NCI-H128 (cell line): ENCODE measurements around the gene HYAL3.

Source experiments
- DNase-seq: peaks from one replicate; lab custom pipeline; 2025; ENCODE audit not compliant: unreplicated experiment; lab: John Stamatoyannopoulos, UW

Gene HYAL3

GRCh38 chr3:50331364-50331907 is 32.2 kb upstream of the HYAL3 start:
- DNase-seq: no peak

- no peak for DNase-seq
Observed at GRCh38 chr3:50330330-50330729, 31.1 kb upstream of the HYAL3 start.

GRCh38 chr3:50327943-50328691 is 28.9 kb upstream of the HYAL3 start, which contains the start of gene TUSC2:
Gene TUSC2, minus strand, starts transcription at chr3:50328223. Its CDS starts 124 bp downstream, at chr3:50328099.
- peak; percentile 91 for DNase-seq

GRCh38 chr3:50327129-50327528 is 27.9 kb upstream of the HYAL3 start:
- DNase-seq: no peak

- DNase-seq: no peak
Observed at GRCh38 chr3:50326182-50326541, 27.0 kb upstream of the HYAL3 start.

- no peak for DNase-seq
Observed at GRCh38 chr3:50325497-50326181, 26.4 kb upstream of the HYAL3 start.

GRCh38 chr3:50325113-50325480 is 25.9 kb upstream of the HYAL3 start:
- DNase-seq: no peak

GRCh38 chr3:50324351-50325112 is 25.3 kb upstream of the HYAL3 start:
- peak; percentile 32 for DNase-seq

GRCh38 chr3:50323614-50324199 is 24.5 kb upstream of the HYAL3 start:
- DNase-seq: no peak

GRCh38 chr3:50323092-50323600 is 23.9 kb upstream of the HYAL3 start:
- DNase-seq: no peak

- no peak for DNase-seq
Observed at GRCh38 chr3:50322386-50323091, 23.3 kb upstream of the HYAL3 start, which contains the start of gene HYAL2. Gene HYAL2, minus strand, starts transcription at chr3:50322745. Its CDS starts 2,256 bp downstream, at chr3:50320489.

- no peak for DNase-seq
Observed at GRCh38 chr3:50322115-50322385, 22.8 kb upstream of the HYAL3 start.

- DNase-seq: peak; percentile 40
Observed at GRCh38 chr3:50321336-50322114, 22.3 kb upstream of the HYAL3 start.

GRCh38 chr3:50320853-50321335 is 21.7 kb upstream of the HYAL3 start:
- DNase-seq: no peak

GRCh38 chr3:50319894-50320625 is 20.9 kb upstream of the HYAL3 start:
- DNase-seq: no peak

- no peak for DNase-seq
Observed at GRCh38 chr3:50319181-50319893, 20.1 kb upstream of the HYAL3 start.

- DNase-seq: no peak
Observed at GRCh38 chr3:50318615-50319014, 19.4 kb upstream of the HYAL3 start.

- DNase-seq: no peak
Observed at GRCh38 chr3:50318163-50318562, 19.0 kb upstream of the HYAL3 start.
